SIG-M5 treated with dmso at 0.1 percent for 504 hours (cell line): ENCODE data around the gene UBTD1.
"Not testable (repeated sequence)": the region's sequence is repeated elsewhere in the genome, so short reads cannot be mapped to it uniquely, and the experiment has no call there.

Experiments
- DNase-seq: peaks from one replicate; lab custom pipeline; 2025; ENCODE audit not compliant: unreplicated experiment; lab: John Stamatoyannopoulos, UW

Gene UBTD1

DNA sequence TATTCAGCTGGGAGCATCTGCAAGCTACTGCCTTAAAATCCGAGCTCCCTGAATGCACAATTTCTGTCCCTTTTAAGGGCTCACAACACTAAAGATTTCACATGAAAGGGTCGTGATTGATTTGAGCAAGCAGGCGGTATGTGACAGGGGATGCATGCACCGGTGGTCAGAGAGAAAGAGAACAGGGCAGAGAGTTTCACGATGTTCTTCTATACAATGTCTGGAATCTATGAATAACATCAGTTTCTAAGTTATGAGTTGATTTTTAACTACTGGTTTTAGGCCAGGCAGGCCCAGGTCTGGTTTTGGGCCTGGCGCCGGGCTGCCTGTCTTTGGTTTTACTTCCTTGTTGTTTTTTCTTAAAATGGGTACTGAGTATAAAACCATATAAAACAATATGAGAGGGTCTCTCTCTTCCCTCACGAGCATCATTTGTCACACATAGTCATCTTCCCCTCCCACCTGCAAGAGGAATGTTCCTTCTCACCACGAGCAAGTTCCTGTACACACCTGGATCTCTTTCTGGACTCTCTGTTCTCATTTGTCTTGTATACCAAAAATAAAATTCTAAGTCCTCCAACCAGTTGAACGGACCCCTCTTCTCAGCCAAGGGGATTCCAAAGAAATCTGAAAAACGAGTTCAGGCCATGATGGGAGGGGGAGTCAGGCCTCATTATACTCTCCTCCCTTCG, 62.8 kb downstream of the UBTD1 start:
- not testable (repeated sequence) for DNase-seq

DNA sequence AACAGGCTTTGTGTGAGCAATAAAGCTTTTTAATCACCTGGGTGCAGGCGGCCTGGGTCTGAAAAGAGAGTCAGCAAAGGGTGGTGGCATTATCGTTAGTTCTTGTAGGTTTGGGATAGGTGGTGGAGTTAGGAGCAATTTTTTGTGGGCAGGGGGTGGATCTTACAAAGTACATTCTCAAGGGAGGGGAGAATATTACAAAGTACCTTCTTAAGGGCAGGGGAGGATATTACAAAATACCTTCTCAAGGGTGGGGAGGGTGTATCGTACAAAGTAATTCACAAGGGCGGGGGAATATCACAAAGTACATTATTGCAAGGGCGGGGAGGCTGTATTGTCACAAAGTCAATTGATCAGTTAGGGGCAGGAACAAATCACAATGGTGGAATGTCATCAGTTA, 63.6 kb downstream of the UBTD1 start:
- not testable (repeated sequence) for DNase-seq

DNA sequence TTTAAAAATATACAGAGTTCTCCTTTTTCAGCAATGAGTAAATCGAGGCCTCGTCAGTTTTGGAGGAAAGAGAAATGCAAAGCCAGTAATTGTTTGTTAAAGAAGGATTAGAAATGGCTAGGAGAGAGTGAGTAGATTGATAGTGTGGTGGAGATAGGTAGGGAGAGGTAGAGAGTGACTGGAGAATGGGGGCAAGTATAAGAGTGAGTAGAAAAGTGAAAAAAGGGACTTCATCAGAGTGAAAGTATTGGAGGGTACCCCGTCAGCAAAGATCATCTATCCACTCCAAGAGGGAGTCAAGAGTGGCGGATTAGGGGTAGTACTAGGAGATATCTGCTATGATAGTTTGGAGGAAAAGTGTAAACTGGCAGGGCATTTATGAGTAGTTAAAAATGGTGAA, 64.6 kb downstream of the UBTD1 start:
- no peak for DNase-seq

DNA sequence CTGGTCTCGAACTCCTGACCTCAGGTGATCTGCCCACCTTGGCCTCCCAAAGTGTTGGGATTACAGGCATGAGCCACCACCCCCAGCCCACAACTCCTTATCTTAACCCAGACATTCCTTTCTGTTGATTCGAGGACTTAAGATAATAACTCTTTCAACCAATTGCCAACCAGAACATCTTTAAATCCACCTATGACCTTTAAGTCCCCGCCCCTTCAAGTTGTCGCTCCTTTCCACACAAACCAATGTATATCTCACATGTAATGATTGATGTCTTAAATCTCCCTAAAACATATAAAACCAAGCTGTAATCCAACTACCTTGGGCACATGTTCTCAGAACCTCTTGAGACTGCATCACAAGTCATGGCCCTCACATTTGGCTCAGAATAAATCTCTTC, 66.1 kb downstream of the UBTD1 start:
- no peak for DNase-seq

DNA sequence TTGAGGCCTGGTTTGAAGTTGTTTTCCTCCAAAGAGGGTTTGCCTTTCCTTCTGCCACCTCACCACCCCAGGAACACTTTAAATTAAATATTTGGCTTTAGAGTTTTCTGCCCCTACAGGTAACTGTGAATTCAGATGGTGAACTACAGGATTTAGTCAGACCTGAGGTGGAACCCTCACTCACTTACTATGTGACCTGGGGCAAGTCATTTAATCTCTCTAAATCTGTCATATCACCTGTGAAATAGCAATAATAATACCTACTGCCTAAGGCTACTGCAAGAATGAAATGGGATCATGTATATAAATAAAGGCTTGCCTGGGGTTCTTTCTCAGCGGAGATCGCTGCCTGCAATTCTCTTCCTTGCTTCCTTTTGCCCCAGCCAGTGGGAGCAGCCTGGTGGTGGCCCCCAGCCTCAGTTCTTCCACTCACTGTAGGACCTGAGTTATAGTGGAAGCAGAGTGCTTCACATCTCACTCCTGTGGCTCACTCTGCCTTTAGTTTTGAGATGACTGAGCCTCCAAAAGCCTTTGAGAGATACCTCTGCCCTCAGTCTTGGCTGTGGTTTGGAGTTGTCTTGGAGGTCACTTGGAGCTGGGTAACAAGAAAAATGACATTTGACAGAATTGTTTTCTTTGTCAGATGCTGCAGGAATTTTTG, 67.7 kb downstream of the UBTD1 start:
- no peak for DNase-seq

- no peak for DNase-seq
These were observed 69.2 kb downstream of the UBTD1 start for GRCh38 chr10:97567891-97568290.

GRCh38 chr10:97570146-97570788, 71.5 kb downstream of the UBTD1 start:
- no peak for DNase-seq

GRCh38 chr10:97570789-97571471, 72.2 kb downstream of the UBTD1 start:
- DNase-seq = no peak

DNA sequence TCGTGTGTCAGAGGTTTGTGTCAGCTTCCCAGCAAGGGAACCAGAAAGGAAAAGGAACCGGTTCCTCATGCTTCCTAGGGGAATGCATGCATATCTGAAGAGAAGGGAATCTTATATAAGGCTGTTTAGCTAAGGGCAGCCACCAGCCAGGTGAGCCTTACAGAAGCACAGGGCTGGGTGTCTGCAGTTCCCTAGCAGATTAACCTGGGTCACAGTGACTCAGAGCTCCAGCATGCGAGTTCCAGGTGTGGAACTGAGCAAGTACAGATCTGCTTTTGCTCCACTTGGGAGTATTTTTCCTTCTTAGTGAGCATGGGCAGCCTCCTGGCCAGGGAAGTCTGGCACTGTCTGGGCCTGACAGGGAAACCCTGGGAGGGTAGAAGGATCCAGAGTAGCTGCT, 72.9 kb downstream of the UBTD1 start:
- peak; percentile 45 for DNase-seq

- DNase-seq = peak; percentile 70
These were observed 73.7 kb downstream of the UBTD1 start, which contains the start of gene ANKRD2 for GRCh38 chr10:97572214-97572989. TSS of gene ANKRD2 (plus strand) at chr10:97572779. CDS start at chr10:97572789, 10 bp downstream.

GRCh38 chr10:97573021-97573420, 74.3 kb downstream of the UBTD1 start:
- no peak for DNase-seq

- DNase-seq = no peak
These were observed 74.9 kb downstream of the UBTD1 start for GRCh38 chr10:97573672-97574071.

GRCh38 chr10:97574374-97575126, 75.8 kb downstream of the UBTD1 start:
- DNase-seq = peak; percentile 41

DNA sequence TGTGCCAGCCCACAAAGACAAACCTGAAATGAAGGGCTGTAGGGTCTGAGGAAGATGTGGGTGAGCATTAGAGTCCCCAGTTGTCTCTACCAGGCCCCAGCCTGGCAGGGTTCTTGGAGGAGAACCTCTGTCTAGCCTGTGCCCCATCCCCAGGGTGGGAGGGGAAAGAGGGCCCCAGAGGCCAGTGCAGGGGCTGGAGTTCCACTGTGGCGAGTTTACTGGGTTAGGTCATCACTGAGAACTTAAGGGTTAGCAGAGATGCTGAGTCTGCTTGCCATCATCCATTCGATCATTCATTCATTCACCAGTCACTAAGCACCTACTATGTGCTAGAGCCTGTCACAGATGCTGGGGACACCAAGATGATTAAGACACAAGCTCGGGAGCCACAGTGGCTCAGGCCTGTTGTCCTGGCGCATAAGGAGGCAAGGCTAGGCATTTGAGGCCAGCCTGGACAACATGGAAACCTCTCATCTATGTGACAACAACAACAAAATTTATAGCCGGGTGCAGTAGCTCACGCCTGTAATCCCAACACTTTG, 76.5 kb downstream of the UBTD1 start:
- no peak for DNase-seq

- DNase-seq = not testable (repeated sequence)
These were observed 77.8 kb downstream of the UBTD1 start for GRCh38 chr10:97576487-97576886.

- no peak for DNase-seq
These were observed 79.0 kb downstream of the UBTD1 start for GRCh38 chr10:97577701-97578100.

- DNase-seq = no peak
These were observed 79.6 kb downstream of the UBTD1 start for GRCh38 chr10:97578171-97578844.

GRCh38 chr10:97580421-97581367, 82.0 kb downstream of the UBTD1 start:
- no peak for DNase-seq
